DMS53 treated with DMSO at 0.1 percent for 48 hours (cell line): ENCODE results near the gene MYL4.

ENCODE experiments used
- DNase-seq: peaks from one replicate; lab custom pipeline; 2025; ENCODE audit not compliant: unreplicated experiment; lab: John Stamatoyannopoulos, UW

Gene MYL4

DNA sequence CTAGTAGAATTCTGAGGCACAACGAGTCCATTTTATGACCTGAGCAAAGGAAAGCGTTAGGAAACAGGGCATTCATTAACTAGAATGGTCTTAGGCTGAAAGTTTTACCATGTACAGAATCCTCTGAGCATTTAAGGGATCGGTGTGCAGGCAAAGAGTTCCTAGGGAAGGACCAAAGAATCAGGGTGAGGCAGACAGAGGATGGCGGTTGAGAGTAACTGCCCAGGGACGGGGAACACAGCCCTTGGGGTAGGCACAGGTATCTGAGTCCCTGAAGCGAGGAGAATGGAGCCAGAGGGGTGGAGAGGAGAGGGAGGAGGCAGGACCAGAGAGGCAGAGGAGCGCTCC lies 30.4 kb downstream of the MYL4 start:
- no peak for DNase-seq

DNA sequence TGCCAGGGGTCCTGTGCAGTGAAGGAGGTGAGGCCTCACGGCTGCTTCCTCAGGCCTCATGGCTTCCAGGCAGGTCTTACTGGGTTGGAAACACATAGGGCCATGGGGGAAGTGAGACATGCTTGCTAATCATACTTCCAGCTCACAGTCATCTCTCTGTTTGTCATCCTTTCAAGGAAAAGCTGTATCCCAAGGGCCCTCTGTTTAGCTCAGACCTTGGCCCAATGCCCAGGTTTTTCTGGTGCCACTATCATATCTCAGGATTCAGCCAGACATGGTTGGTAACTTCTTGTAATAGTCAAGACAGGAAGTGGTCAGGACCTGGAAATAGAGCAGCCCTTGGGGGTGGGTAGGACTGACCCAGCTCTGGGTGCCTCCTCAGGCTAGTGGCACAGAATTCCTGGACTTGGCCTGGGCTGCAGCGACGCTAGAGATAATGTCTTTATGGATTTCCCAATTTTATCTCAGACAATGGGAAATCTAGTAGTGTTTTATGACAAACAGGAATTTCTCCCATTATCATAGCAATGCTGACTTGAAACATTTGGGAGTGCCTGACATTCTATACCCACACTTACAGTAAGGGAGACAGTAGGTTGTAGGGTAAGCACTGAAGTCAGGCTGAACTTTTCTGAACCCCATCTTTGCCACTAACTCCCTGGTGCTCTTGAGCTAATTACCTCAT lies 31.0 kb downstream of the MYL4 start:
- peak; percentile 63 for DNase-seq

DNA sequence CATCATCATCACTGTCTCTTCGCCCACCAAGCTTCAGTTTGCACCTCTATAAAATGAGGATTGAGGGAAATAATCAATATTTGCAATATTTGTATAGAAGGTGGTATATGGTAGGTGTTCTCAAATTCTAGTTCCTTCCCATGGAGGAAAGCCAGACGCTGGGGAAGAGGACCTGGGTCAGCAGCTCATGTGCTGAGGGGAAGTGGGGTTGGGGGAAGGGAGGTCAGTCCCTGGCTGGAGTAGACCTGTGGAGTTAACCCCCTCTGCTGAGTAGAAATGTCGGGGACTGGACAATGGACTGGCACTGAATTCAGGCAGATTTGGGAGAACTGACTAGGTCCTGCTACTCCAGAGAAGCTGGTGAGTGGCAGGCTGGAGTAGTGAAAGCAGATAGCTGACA lies 31.7 kb downstream of the MYL4 start:
- DNase-seq: no peak

DNA sequence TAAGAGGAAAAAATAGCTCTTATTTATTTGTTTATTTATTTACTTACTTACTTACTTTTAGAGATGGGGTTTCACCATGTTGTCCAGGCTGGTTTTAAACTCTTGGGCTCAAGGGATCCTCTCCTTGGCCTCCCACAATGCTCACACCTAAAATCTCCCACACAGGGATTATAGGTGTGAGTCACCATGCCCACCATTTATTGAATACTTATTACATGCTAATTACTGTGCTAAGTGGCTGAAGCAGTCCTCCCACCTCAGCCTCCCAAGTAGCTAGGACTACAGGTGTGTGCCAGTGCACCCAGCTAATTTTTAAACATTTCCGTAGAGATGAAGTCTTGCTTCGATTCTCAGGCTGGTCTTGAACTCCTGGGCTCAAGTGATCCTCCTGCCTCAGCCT lies 33.5 kb downstream of the MYL4 start:
- DNase-seq: no peak

DNA sequence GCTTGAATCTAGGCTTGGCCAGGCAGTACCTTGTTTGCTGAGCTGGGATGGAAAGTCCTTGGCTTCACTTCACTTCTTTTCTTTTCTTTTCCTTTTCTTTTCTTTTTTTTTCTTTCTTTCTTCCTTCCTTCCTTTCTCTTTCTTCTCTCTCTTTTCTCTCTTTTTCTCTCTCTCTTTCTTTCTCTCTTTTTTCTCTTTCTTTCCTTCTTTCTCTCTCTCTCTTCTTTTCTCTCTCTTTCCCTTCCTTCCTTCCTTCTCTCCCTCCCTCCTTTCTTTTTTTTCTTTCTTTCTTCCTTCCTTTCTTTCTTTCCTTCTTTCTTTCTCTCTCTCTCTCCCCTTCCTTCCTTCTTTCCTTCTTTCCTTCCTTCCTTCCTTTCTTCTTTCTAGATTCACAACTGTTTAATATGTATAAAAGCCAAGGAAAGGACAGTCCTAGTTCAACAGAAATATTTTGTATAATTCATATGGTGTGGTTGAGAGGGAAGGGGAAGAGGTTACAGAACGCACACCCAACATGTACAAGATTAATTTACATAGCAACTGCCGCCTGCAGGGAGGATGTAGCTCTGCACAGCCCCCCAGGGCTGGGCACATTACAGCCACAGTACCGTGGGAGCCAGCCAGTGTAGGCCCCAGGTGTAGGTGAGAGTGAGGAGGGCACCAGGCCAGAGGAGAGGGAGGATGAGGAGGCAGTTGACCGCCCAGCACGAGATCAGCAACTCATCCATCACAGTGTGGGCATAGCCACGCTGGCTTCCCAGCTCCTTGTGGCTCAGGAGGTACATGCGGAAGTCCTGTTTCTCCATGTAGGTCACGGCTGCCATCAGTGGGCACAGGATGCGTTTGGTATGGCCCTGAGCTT lies 34.8 kb downstream of the MYL4 start:
- no peak for DNase-seq

DNA sequence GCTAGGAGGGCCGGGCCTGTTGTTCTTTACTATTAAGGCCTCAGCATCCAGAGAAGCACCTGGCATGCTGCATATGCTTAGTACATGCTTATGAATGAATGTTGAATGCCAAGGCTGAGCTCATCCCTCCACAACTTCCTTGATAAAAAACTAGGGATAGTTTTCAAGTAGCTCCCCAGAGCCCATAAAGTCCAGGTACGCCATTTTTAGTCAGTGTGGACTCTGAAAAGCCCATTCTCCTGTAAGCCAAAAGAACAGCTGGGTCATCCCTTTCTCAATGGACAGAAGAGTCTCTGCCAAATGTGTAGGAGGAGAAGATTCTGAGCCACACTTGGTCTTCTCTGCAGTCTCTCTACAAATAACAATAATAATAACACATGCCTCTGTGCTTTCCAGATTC lies 35.5 kb downstream of the MYL4 start:
- no peak for DNase-seq

DNA sequence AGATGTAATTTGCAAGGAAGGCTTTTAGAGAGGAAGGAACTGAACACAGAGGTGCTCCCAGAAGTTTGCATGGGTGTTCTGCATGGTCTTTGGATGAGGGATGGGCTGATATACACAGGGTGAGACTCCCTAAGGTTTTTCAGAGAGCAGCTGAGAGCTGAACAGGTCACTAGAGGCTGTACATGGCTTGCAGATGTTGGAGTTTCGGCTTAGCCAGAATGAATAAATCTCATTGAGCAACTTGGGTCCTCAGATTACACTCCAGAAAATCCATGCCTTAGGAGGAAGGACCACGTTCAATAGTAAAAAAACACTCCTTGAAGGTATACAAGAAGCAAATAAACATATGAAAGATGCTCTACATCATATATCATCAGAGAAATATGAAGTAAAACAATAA lies 37.0 kb downstream of the MYL4 start:
- DNase-seq: no peak

DNA sequence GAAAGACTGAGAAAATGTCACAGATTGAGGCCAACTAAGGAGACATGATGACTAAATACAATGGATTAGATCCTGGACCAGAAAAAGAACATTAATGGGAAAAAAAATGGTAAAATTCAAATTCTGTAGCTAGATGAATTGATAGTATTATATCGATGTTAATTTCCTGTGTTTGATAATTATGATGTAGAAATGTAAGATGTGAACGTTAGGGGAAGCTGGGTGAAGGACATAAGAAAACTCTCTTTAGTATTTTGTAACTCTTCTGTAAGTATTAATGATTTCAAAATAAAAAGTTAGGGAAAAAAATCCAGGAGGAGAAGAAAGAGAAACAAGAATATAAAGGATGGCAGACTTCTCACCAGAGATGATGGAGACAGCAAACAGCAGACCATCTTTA lies 41.7 kb downstream of the MYL4 start:
- DNase-seq: no peak

DNA sequence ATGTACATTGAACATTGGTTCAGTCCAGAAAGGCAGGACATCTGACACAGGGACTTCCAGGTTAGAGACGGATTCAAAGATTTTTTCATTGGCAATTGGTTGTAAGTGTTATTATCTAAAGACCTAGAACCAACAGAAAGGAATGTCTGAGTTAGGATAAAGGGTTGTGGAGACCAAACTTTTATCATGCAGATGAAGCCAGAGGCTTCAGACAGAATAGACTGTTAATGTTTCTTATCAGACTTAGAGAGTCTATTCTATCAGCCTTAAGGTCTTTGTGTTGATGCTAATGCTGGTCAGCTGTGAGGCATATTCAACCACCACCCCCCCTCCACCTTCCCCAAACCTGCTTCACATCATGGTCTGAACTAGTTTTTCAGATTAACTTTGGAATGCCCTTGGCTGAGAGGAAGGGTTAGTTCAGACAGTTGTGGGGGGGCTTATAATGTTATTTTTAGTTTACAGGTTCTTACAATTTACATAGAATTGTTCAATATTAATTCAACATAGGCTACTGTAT lies 42.3 kb downstream of the MYL4 start:
- no peak for DNase-seq

DNA sequence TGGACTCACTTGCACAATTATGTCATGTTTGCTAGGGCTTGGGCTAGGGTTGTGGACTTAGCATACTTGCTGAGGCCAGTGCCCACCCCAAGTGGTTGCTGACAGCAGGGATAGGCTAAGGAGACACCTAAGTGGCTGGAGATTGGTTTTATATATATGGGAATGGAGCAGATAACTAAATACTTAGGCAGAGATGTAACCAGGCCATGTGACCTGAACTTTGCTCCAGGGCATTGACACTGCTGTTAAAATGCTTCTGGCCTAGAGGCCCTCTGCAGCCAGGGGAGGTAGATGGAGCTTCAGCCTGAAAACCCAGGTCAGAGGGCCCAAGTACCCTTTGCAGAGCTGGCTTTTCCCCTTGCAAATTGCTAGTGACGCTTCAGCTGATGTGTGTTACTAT lies 43.1 kb downstream of the MYL4 start:
- no peak for DNase-seq

DNA sequence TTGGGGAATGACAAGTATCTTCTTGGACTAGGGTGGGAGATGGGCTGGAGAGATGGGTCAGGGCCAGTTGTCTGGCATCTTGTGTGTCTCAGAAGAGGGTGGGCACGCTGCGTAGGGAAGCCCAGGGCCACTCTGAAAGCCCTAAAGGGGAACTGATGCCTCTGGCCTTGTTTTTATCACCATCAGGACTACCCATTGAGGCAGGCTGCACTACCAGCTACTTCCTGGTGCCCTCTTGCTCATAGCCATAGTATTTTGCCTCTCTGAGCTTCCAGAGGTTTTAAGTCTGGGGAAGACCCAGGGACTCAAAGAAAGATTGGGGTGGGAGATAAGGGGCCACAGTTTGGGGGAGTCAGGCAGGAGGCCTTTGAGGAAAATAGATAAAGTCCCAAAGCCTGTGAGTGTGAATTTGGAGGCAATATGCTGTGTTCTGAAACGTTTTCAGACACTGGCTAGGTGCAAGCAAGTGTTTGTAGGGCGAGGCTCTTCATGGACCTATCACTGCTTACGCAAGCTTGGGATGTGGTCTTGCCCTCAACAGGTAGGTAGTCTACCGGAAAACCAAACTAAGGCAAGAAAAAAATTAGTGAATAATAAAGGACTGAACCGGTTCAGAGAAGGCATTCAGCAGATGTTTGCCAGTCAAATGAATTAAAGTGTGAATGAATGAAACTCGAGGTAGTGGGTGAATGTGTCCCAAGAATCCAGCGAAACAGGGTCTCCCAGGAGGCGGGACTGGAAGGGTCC lies 43.8 kb downstream of the MYL4 start:
- no peak for DNase-seq

DNA sequence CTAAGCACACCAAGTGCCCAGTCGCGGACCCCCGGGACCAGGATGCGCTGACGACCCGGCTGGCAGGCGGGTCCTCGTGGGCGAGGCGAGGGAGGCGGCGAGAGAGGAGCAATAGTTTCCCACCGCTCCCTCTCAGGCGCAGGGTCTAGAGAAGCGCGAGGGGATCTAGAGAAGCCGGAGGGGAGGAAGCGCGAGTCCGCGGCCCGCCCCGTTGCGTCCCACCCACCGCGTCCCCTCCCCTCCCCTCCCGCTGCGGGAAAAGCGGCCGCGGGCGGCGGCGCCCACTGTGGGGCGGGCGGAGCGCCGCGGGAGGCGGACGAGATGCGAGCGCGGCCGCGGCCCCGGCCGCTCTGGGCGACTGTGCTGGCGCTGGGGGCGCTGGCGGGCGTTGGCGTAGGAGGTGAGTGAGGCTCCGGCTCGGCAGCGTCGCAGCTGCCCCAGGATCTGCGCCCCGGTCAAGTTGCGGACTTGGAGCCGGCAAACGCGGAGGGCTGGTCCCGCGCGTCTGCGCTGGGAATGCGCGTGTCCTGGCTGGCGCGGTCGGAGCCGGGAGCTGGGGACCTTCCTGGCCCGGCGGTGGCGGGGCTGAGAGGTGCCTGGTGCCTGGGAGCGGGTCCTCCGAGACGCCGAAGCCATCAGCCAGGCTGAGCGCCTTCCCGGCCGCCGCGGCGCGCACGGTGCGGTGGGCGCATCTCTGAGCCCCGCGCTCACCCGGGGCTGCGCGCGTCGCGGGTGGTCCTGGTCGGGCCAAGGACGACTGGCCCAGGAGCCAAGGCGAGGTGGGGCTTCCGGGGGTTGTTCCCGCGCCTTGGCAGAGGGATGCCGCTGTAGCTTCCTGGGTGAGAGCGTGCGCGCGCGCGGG lies 44.6 kb downstream of the MYL4 start, which contains the start of gene ITGB3:
TSS of gene ITGB3 (plus strand) at position 287 of the 862 bp plus-strand sequence. CDS start at position 322, 35 bp downstream.
- DNase-seq: peak; percentile 33

DNA sequence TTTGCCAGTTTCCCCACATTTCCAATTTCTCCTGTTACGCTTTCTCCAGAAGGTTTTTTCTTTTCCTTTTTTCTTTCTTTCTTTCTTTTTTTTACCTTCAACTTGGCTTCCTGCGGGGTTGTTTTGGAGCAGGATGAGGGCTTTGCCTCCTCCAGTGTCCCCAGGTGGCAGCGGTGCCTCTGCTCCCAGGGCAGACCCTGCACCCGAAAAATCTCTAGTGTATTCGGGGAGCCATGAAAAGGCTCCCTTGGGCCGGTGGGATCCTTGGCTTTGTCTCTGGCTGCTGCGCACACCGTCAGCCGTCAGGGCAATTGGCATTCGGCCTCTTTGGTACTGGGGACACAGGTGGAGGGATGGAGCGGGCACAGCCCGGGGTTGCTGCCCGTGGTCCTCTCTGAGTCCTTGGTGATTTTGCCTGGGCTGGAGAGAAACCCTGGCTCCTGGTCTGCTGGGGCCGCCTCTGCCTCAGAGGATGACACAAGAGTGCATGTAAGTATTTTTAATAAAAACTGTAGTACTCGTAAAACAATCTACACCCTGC lies 45.3 kb downstream of the MYL4 start:
- no peak for DNase-seq

DNA sequence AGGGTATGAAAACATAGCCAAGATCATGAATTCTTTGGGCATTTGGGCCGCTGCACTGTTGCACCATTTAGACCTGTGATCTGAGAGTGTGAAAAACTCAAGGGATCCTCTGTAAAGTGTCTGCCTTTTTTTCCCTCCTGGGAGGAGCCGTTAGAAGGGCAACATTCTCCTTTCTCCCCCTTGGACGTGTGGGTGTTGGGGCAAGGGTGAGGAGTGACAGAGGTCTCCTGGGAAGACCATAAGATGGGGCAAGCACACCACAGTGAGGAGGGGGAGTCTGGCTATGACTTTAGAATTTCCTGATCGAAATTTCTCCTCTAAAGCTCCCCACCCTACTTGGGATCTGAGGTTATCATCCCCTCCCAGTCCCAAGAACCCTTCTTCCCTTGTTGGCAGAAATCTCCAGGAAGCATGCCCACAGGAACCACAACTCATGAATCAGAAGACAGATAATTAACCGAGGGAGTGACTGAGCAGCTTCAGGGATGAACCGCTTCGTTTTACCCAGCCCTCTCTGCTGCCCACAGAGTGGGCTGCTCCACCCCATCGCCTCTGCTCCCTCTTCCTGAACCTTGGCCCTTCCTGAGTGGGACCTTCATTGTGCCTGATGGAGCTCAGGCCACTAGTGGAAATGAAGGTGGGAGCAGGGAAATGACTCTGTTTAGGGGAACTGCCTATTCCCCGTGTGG lies 48.6 kb downstream of the MYL4 start:
- no peak for DNase-seq

DNA sequence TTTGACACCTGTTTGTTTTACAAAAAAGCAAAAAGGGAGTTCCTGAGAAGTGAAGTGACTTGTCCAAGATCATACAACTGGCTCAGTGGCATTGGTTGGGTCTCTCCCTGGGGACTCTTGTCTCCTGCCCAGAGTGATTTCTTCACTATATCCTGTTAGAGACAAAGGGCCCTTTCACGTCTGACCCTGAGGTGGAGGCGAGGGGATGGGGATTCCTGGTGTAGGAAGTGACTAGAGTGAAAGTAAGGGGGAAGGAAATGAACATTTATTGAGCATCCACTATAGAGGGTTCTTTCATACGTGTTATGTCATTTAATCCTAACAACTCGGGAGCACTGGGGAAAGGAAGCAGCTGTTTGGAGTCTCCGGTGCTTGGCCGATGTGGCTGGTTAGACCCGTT lies 53.4 kb downstream of the MYL4 start:
- DNase-seq: no peak

DNA sequence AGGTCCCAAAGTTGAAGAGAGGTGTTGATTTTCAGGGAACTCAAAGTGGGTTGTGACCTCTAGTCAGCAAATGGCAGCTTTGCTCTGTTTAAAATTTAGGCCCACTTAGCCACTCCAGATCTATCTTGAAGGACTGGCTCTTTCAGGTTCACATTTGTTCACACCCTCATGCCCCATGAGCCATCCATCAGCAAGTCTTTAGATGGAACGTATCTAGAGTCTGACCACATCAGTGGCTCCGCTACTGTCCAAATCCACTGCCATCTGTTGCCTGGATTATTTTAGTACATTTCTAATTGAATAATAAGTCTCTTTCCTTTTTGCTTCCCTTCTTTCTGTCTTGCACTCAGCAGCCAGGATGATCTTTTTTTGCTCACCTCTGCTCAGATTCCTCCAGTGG lies 55.0 kb downstream of the MYL4 start:
- no peak for DNase-seq

DNA sequence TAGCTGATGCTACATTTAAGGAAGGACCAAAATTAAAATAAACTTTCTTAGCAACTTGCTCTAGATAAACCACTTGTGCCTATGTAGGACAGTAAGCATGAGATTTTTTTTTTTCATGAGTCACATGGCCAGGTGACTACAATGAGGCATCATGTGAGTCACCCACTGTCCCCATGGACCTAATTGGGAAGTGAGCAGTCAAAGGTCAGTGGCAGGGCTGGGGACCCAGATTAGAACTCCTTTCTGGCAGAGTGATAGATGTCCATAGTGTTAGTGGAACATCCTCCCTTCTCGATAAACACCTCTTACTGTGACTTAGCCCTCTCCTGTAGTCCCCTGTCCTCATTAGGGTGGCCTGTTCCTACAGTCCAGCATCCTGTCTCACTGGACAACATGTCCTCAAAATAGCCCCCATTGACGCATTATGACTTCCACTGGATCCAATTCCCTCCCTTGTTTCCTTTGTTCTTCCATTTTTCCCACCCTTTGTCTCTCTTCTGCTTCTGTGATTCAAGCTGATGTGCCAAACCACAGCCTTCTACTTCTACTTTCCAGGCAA lies 56.9 kb downstream of the MYL4 start:
- DNase-seq: peak; percentile 6

DNA sequence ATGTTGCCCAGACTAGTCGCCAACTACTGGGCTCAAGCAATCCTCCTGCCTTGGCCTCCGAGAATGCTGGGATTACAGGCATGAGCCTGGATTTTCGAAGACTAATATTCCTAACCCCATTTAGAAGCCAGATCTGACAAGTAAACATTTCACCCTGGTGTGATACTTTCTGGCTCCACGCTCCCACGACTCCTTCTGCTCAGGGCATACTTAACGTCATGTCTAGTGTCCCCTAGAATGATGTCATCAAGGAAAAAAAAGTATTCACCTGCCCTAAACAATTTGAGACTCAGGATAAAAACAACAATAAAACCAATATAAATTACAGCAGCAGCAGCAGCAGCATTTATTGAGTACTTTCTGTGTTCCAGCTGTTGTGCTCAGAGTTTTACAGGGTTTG lies 57.6 kb downstream of the MYL4 start:
- DNase-seq: no peak

DNA sequence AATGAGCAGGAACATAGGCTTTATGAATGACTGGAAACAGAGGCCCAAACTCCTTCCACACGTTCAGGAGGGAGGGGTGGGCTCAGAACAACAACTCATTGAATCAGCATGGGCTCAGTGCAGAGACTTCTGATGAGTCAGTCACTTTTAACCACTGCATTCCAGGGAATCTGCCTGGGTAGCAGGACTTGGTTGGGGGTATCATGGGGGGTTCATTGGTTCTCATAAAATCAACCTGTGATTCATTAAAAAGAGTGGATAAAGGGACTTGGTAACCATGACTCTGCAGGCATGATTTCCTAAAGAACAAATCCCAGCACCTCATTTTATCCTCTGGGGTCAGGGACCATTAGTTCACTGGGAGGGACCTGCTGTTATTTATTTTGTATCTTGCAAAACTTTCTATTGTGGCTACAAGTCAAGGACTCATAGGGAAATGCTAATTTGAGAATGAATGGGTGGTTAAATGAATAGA lies 58.2 kb downstream of the MYL4 start:
- no peak for DNase-seq
